H1 (cell line): ENCODE results near the gene LRRC61. TPM values are rescaled to one million over a fixed set of nuclear protein-coding genes. Genes with fewer than 3 reads are reported as not detected.
"Not testable (repeated sequence)": the region's sequence is repeated elsewhere in the genome, so short reads cannot be mapped to it uniquely, and the experiment has no call there.

ENCODE experiments used
- CTCF ChIA-PET: fragments of 300-600 bp; sonication (Branson Sonifier 250); formaldehyde crosslinking; loops from one replicate; lab custom pipeline; 2021; ENCODE audit not compliant: partially characterized antibody; lab: Charles Lee
- POLR2A ChIA-PET: fragments of 300-600 bp; sonication (Branson Sonifier 250); formaldehyde crosslinking; loops from one replicate; lab custom pipeline; 2021; ENCODE audit warnings: inconsistent platforms; ENCODE audit not compliant: partially characterized antibody; lab: Charles Lee
- DNase-seq, 2 experiments: peaks; one replicate each; pipeline versions ENCODE4 v3.0.0 to v3.0.0-alpha.2; 2010 to 2022; ENCODE audit warnings: low spot score in 2 of 2, low read depth in 1 of 2, mixed read lengths in 1 of 2
- FAIRE-seq: peaks from 2 replicates; lab custom pipeline; 2011; peaks lifted over from hg19 to GRCh38; lab: Jason Lieb, UNC
- H2AFZ ChIP-seq: 2 replicates; pipeline ENCODE4 v1.8.1; 2012; ENCODE audit warnings: low read length, inconsistent platforms
- H2AK5ac ChIP-seq: 2 replicates; pipeline ENCODE4 v1.6.1; 2013; ENCODE audit warnings: low read depth, low read length
- H2BK120ac ChIP-seq: replicated peaks from 2 replicates; pipeline ENCODE3; 2013; ENCODE audit warnings: low read depth, low read length, inconsistent platforms
- H2BK12ac ChIP-seq: 2 replicates; pipeline ENCODE4 v1.6.1; 2013; ENCODE audit warnings: low read depth, low read length
- H2BK15ac ChIP-seq: 2 replicates; pipeline ENCODE4 v1.6.1; 2013; ENCODE audit warnings: low read length
- H2BK20ac ChIP-seq: 2 replicates; pipeline ENCODE4 v1.6.1; 2013; ENCODE audit warnings: low read length
- H2BK5ac ChIP-seq: 2 replicates; pipeline ENCODE4 v1.6.1; 2013; ENCODE audit warnings: low read depth, low read length
- H3K14ac ChIP-seq: 2 replicates; pipeline ENCODE4 v1.6.1; 2013; ENCODE audit warnings: inconsistent platforms; ENCODE audit not compliant: insufficient read length
- H3K18ac ChIP-seq: 2 replicates; pipeline ENCODE4 v1.6.1; 2013; ENCODE audit warnings: low read length; ENCODE audit errors: extremely low read depth
- H3K23ac ChIP-seq: 2 replicates; pipeline ENCODE4 v1.6.1; 2013; ENCODE audit warnings: inconsistent platforms; ENCODE audit not compliant: insufficient read length
- H3K23me2 ChIP-seq: 2 replicates; pipeline ENCODE4 v1.6.1; 2013; ENCODE audit warnings: low read depth, low read length
- H3K27ac ChIP-seq: 2 replicates; pipeline ENCODE4 v1.6.1; 2011; ENCODE audit warnings: low read depth, low read length, inconsistent platforms
- H3K27me3 ChIP-seq, 4 experiments: replicated peaks in 1 of 4; 1 replicate in 1 of 4; 2 replicates in 3 of 4; pipeline versions ENCODE4 v1.6.1 to v1.8.1; 2011 to 2013; ENCODE audit warnings: low read length in 3 of 4, mild to moderate bottlenecking in 3 of 4, inconsistent platforms in 2 of 4, mixed read lengths in 2 of 4, moderate library complexity in 1 of 4; ENCODE audit not compliant: control insufficient read depth in 3 of 4, insufficient read depth in 3 of 4; ENCODE audit errors: extremely low read depth in 1 of 4
- H3K36me3 ChIP-seq, 4 experiments: 2 replicates each; pipeline versions ENCODE4 v1.6.1 to v1.8.1; 2011 to 2013; ENCODE audit warnings: mild to moderate bottlenecking in 4 of 4, low read length in 3 of 4, moderate library complexity in 2 of 4, control low read depth in 1 of 4, inconsistent platforms in 1 of 4; ENCODE audit not compliant: insufficient read depth in 4 of 4, control insufficient read depth in 2 of 4
- H3K4ac ChIP-seq: replicated peaks from 2 replicates; pipeline ENCODE3; 2013; ENCODE audit warnings: low read length, low read depth, mixed read lengths, inconsistent platforms; ENCODE audit not compliant: insufficient read length
- H3K4me1 ChIP-seq, 4 experiments: replicated peaks in 1 of 4; 1 replicate in 1 of 4; 2 replicates in 3 of 4; pipeline versions ENCODE4 v1.6.1 to v1.8.1; 2011 to 2013; ENCODE audit warnings: low read length in 3 of 4, inconsistent platforms in 2 of 4, mixed read lengths in 1 of 4; ENCODE audit not compliant: insufficient read depth in 4 of 4, control insufficient read depth in 3 of 4
- H3K4me2 ChIP-seq, 2 experiments: 2 replicates each; pipeline versions ENCODE4 v1.6.1 to v1.8.1; 2011 to 2013; ENCODE audit warnings: low read depth in 2 of 2, low read length in 2 of 2, control low read depth in 1 of 2, inconsistent platforms in 1 of 2, mild to moderate bottlenecking in 1 of 2; ENCODE audit not compliant: insufficient read depth in 1 of 2
- H3K4me3 ChIP-seq, 4 experiments: fragments of 200-600, 300-600 bp in 1 of 4; sonication (generic), shearing (Covaris generic), sonication (Bioruptor Twin) in 1 of 4; 2 replicates each; pipeline versions ENCODE4 v1.5.1 to v1.8.1; 2011 to 2016; ENCODE audit warnings: low read length in 4 of 4, low read depth in 3 of 4, control low read depth in 2 of 4, inconsistent platforms in 2 of 4, mild to moderate bottlenecking in 2 of 4, mixed read lengths in 1 of 4, moderate library complexity in 1 of 4; ENCODE audit not compliant: insufficient read depth in 2 of 4; ENCODE audit errors: extremely low read depth in 1 of 4
- H3K56ac ChIP-seq: replicated peaks from 2 replicates; pipeline ENCODE3; 2013; ENCODE audit warnings: low read depth, mild to moderate bottlenecking, mixed read lengths, low read length, inconsistent platforms; ENCODE audit not compliant: insufficient read length
- H3K79me1 ChIP-seq: 2 replicates; pipeline ENCODE4 v1.6.1; 2013; ENCODE audit warnings: low read depth, low read length, control low read depth
- H3K79me2 ChIP-seq, 2 experiments: 2 replicates each; pipeline versions ENCODE4 v1.6.1 to v1.8.1; 2012 to 2013; ENCODE audit warnings: low read length in 2 of 2, mild to moderate bottlenecking in 2 of 2, inconsistent platforms in 1 of 2; ENCODE audit not compliant: insufficient read depth in 2 of 2, control insufficient read depth in 1 of 2
- H3K9ac ChIP-seq, 4 experiments: replicated peaks in 1 of 4; 1 replicate in 1 of 4; 2 replicates in 3 of 4; pipeline versions ENCODE4 v1.6.1 to v1.8.1; 2011 to 2013; ENCODE audit warnings: low read depth in 3 of 4, low read length in 3 of 4, control low read depth in 2 of 4, mild to moderate bottlenecking in 2 of 4, moderate library complexity in 2 of 4, inconsistent platforms in 1 of 4; ENCODE audit errors: extremely low read depth in 1 of 4
- H3K9me3 ChIP-seq, 2 experiments: 2 replicates each; pipeline versions ENCODE4 v1.6.1 to v1.8.1; 2012 to 2013; ENCODE audit warnings: mild to moderate bottlenecking in 2 of 2, moderate library complexity in 2 of 2, control low read depth in 1 of 2, inconsistent platforms in 1 of 2, low read depth in 1 of 2, low read length in 1 of 2, mixed read lengths in 1 of 2; ENCODE audit not compliant: insufficient read depth in 2 of 2
- H4K20me1 ChIP-seq, 2 experiments: replicated peaks in 1 of 2; 2 replicates each; pipeline versions ENCODE3 to v1.8.1; 2011 to 2013; ENCODE audit warnings: inconsistent platforms in 2 of 2, low read length in 2 of 2, mild to moderate bottlenecking in 1 of 2; ENCODE audit not compliant: insufficient read depth in 2 of 2, control insufficient read depth in 1 of 2
- H4K5ac ChIP-seq: 2 replicates; pipeline ENCODE4 v1.6.1; 2013; ENCODE audit warnings: low read length, low read depth, mixed read lengths, inconsistent platforms; ENCODE audit not compliant: insufficient read length
- H4K8ac ChIP-seq: 2 replicates; pipeline ENCODE4 v1.8.0; 2013; ENCODE audit warnings: mild to moderate bottlenecking, moderate library complexity, low read length, inconsistent platforms; ENCODE audit not compliant: insufficient read depth; ENCODE audit errors: extremely low read depth
- H4K91ac ChIP-seq: replicated peaks from 2 replicates; pipeline ENCODE3; 2013; ENCODE audit warnings: low read length, mixed read lengths, inconsistent platforms; ENCODE audit not compliant: insufficient read length
- WGBS, 2 experiments: shearing (Covaris generic) in 1 of 2; methylation state at CpG; one replicate each; pipeline versions ENCODE4 v1.1.6 to v1.1.7; 2013 to 2015; ENCODE audit warnings: low lambda C conversion rate in 2 of 2, mixed read lengths in 2 of 2, inconsistent platforms in 1 of 2, low coverage in 1 of 2, missing lambda C conversion rate in 1 of 2; ENCODE audit not compliant: insufficient replicate concordance in 2 of 2, insufficient coverage in 1 of 2, insufficient read length in 1 of 2; ENCODE audit errors: extremely low coverage in 1 of 2, missing lambda C conversion rate in 1 of 2; 5-methylcytosine and 5-hydroxymethylcytosine counted together
- polyA plus RNA-seq, 7 experiments: library from polyadenylated mRNA; depleted of rRNA in 3 of 7; stranded (reverse) in 5 of 7; unstranded in 2 of 7; fragments of >200 nt in 5 of 7; fragments of 200-250 nt in 2 of 7; gene quantifications; 1 replicate in 5 of 7; 2 replicates in 1 of 7; 4 replicates in 1 of 7; pipeline versions ENCODE4 v1.2.1 to v1.2.3, GENCODE V29; 2011 to 2013; ENCODE audit warnings: missing spikeins in 2 of 7, mixed read lengths in 2 of 7
- total RNA-seq: library from RNA; stranded (reverse); fragmentation: NEBNext Ultra II Directional; extraction: Animal tissue kit (Norgen Biotek cat#: 25700); gene quantifications from 2 replicates; pipeline ENCODE4 v1.2.1, GENCODE V29; 2021

LRRC61 gene
- total and polyA plus RNA-seq, 2 of the 8 experiments (the other 6 are each of a cell fraction or from before 2014, with no cell fraction given): 0.73 to 44.8 TPM

- H2BK5ac ChIP-seq, H3K14ac ChIP-seq, DNase-seq, H3K79me1 ChIP-seq, H2BK15ac ChIP-seq, H3K27me3 ChIP-seq, H3K23me2 ChIP-seq, H3K4me2 ChIP-seq, CTCF ChIA-PET, H3K4me1 ChIP-seq, H3K9me3 ChIP-seq, H3K18ac ChIP-seq, H2BK120ac ChIP-seq, H3K23ac ChIP-seq, POLR2A ChIA-PET, H3K79me2 ChIP-seq, H2BK20ac ChIP-seq, H4K20me1 ChIP-seq, H3K4me3 ChIP-seq, H4K5ac ChIP-seq, H2AFZ ChIP-seq, H3K27ac ChIP-seq, H3K36me3 ChIP-seq, H4K91ac ChIP-seq, H2AK5ac ChIP-seq, H3K4ac ChIP-seq, H3K56ac ChIP-seq, H3K9ac ChIP-seq, H4K8ac ChIP-seq, FAIRE-seq: not testable (repeated sequence)
- H2BK12ac ChIP-seq: peak overlapping the region; percentile 35; the same call in 1 of the 2 replicates
- 95% methylated on average over 10 of the region's 11 CpGs; no CpG with 5 or more reads in 1 of the 2 experiments for WGBS, 2 experiments
Measured at GRCh38 chr7:150278383-150278782, 44.8 kb upstream of the LRRC61 start.

- POLR2A ChIA-PET, H2AK5ac ChIP-seq, H3K56ac ChIP-seq, H3K4me2 ChIP-seq, DNase-seq, H3K9ac ChIP-seq, CTCF ChIA-PET, H3K27me3 ChIP-seq, H4K5ac ChIP-seq, H4K8ac ChIP-seq, H3K79me2 ChIP-seq, H2AFZ ChIP-seq, H4K91ac ChIP-seq, H3K9me3 ChIP-seq, H3K14ac ChIP-seq, H3K4ac ChIP-seq, H2BK20ac ChIP-seq, H3K23me2 ChIP-seq, H3K18ac ChIP-seq, FAIRE-seq, H2BK12ac ChIP-seq, H3K27ac ChIP-seq, H4K20me1 ChIP-seq, H3K23ac ChIP-seq, H2BK15ac ChIP-seq, H2BK5ac ChIP-seq, H2BK120ac ChIP-seq, H3K36me3 ChIP-seq, H3K4me1 ChIP-seq, H3K79me1 ChIP-seq, H3K4me3 ChIP-seq: not testable (repeated sequence)
- WGBS, 2 experiments: 92% methylated on average over 10 of the region's 25 CpGs; no CpG with 5 or more reads in 1 of the 2 experiments
Measured at GRCh38 chr7:150281681-150282403, 41.3 kb upstream of the LRRC61 start.
